RWPE1 (cell line): ENCODE data around the gene BNC2.

ENCODE experiments used
- CTCF ChIA-PET: fragments of 350-600 bp; sonication (Branson Sonifier 250); formaldehyde crosslinking; extraction: SDS; loops from one replicate; lab custom pipeline; 2021; lab: Yijun Ruan, JAX
- POLR2A ChIA-PET: fragments of 400-600 bp; formaldehyde crosslinking; extraction: SDS; loops from one replicate; lab custom pipeline; 2020; ENCODE audit warnings: antibody characterized with exemption; ENCODE audit not compliant: low non-redundant PET; lab: Yijun Ruan, JAX
- DNase-seq: peaks from one replicate; pipeline ENCODE4 v3.0.0; 2012; ENCODE audit warnings: low spot score
- H3K27ac ChIP-seq: fragments of 450-650 bp; 2 replicates; pipeline ENCODE4 v1.5.1; 2017
- TF ChIP-seq, protein P1 (sequence below): fragments of 450-650 bp; conservative IDR thresholded peaks from 2 replicates; pipeline ENCODE4 v1.5.1; 2017; ENCODE audit warnings: low read depth, mild to moderate bottlenecking

The BNC2 gene

DNA sequence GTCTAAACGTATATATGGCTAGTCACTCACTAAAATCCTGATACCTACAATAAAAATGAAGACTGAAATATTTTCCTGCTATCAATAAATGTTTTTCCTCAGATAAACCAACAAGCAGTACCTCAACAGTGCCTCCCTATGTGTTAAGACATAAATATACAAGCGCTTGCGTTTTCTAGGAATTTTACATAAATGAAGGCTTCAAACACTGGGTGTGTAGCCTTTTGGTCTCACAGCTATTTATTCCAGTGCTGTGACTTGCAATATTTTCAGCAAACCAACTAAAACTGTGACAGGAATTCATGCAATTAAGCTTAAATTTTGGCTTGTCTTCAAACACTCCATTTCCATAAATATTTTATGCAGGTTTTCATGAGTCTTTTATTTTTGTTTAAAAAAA is 437.0 kb downstream of the BNC2 start:
- no peak for DNase-seq
- H3K27ac ChIP-seq, result no peak overlapping the region
- ChIA-PET CTCF (no interaction called here), POLR2A (no interaction called here)
- TF ChIP-seq, protein P1, sequence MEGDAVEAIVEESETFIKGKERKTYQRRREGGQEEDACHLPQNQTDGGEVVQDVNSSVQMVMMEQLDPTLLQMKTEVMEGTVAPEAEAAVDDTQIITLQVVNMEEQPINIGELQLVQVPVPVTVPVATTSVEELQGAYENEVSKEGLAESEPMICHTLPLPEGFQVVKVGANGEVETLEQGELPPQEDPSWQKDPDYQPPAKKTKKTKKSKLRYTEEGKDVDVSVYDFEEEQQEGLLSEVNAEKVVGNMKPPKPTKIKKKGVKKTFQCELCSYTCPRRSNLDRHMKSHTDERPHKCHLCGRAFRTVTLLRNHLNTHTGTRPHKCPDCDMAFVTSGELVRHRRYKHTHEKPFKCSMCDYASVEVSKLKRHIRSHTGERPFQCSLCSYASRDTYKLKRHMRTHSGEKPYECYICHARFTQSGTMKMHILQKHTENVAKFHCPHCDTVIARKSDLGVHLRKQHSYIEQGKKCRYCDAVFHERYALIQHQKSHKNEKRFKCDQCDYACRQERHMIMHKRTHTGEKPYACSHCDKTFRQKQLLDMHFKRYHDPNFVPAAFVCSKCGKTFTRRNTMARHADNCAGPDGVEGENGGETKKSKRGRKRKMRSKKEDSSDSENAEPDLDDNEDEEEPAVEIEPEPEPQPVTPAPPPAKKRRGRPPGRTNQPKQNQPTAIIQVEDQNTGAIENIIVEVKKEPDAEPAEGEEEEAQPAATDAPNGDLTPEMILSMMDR, result no peak

DNA sequence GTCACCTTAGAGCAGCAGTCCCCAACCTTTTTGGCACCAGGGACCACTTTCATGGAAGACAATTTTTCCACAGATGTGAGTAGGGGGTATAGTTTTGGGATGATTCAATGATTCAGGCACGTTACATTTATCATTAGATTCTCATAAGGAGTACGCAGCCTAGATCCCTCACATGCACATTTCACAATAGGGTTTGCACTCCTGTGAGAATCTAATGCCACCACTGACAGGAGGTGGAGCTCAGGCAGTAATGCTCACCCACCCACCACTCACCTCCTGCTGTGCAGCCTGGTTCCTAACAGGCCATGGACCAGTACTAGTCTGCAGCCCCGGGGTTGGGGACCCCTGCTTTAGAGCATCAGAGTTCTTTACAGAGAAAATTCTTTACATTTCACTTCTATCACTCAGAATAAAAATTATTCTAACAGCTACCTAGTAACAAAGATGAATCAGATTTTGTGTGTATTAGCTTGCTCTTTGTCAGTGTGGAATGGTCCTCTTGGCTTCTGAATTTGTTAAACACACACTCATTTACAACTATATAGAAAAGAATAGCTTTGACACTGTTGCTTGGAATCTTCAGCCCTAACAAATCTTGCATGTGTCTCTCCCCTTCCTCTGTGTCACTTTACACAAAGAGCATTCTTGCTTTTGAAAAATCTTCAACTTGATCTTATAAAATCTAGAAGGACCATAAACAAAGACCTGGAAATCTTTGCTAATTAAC is 438.6 kb downstream of the BNC2 start:
- TF ChIP-seq, protein P1, result no peak
- no peak overlapping the region for H3K27ac ChIP-seq
- CTCF ChIA-PET, result no interaction called here
- DNase-seq, result no peak
- POLR2A ChIA-PET, result no interaction called here

DNA sequence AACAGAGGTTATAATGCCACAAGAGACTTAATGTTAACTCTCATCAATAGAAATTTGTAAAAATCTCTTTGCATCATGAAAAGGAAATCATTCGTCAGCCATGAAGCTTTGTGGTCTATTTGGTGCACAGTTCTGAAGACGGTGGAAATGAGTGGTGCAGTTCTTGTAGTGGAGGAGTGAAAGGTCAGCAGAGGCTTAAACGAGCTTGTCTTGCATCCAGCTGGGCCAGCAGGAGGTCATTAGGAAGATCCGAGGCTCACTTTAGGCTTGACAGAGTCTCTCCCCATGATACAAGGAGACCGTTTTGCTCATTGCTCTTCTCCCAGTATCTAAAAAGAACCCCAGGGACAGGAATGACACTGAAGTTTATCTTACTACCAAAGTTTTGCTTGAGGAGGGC is 440.8 kb downstream of the BNC2 start:
- ChIA-PET CTCF (interaction anchor here (0.8 kb wide), 1 partner anchor 296 kb away, joined by 4 read pairs; no protein-coding TSS in a partner anchor), POLR2A (no interaction called here)
- TF ChIP-seq, protein P1, result no peak
- no peak for DNase-seq
- H3K27ac ChIP-seq, result no peak overlapping the region

DNA sequence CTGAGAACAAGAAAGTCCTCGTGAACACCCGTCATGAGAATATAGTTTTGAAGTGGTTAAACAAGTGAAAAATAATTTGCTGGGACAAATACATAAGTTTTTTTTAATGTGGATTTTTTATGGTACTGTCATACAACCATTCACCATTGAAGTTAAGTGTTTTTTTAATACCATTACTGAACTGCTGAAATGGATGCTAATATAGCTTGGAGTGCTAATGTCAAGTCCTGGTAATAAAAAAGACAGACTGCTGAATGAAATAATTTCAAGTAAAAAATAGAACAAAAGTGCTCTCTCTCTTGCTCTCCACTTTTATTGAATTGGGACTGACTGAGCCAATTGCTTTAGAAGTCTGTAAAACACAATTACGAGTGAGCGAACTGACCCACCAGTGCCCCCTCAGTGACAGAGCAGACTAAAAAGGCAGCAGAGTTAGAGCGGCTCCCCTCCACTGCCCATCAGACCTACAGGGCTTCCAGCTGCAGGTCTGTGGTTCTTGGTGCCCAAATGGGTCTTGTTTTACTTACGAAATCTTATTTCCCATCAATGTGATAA is 442.5 kb downstream of the BNC2 start:
- ChIA-PET CTCF (interaction anchor here (0.5 kb wide), 1 partner anchor 555 kb away, joined by 3 read pairs; no protein-coding TSS in a partner anchor), POLR2A (no interaction called here)
- no peak overlapping the region for H3K27ac ChIP-seq
- no peak for DNase-seq
- TF ChIP-seq, protein P1, result no peak

DNA sequence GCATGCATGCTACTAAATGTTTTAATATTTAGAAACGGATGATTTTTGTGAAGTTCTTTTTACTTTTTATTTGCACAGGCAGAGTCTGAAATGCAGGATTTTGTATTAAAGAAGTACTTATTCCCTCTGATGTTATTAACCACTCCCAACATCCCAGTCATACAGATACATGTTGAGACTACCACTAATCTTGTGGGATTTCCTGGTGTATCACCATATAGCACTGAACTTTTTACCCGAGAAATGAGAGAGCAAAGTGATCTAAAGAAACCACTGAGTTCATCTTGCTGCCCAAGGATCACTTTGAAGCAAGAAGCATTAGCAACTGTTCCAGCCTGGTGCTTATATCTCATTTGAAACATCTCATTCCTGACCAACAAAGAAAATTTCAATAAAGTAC is 443.8 kb downstream of the BNC2 start:
- ChIA-PET POLR2A (no interaction called here), CTCF (no interaction called here)
- no peak overlapping the region for H3K27ac ChIP-seq
- DNase-seq, result no peak
- TF ChIP-seq, protein P1, result no peak

DNA sequence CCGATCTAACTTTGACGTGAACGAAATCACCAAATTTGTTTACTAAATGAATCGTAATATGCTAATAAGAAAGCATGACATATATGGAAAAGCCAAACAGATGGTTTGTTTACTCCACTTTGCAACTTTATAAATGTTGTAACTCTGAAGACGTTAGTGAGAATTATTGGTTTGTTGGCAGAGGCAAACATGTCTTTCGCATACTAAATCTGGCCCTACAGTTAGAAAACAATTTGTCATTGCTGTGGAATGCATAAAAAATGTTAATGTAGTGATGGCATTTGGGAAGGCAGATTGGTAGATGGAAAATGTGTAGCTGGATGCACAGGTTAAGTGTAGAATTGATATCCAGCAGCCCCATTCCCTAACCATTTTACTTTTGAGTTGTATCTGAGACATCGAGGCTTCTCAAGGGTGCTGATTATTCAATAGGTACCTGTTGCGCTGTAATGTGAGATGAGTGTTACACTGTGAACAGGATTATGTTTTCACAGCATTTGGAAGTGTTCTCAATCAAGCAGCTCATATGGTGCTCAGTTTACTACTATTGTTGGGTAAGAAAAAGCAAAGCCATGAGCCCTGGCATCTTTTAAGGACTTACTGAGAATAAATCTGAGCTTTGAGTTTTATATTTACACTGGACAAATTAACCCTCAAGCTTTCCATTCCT is 444.8 kb downstream of the BNC2 start:
- no peak overlapping the region for H3K27ac ChIP-seq
- DNase-seq, result peak; percentile 17
- TF ChIP-seq, protein P1, result no peak
- CTCF ChIA-PET, result interaction anchor here (0.9 kb wide), 1 partner anchor 9 kb away, joined by 4 read pairs; no protein-coding TSS in a partner anchor
- POLR2A ChIA-PET, result no interaction called here
